ENCODE measurements around the gene RBM10. TPM values are rescaled to one million over a fixed set of nuclear protein-coding genes. Genes with fewer than 3 reads are reported as not detected.
A peak's percentile ranks its signal among the peaks of the same experiment; 100 is the strongest.

RBM10 gene
- total RNA-seq, 1 experiment from 2014 or later: 41.0 TPM

DNA sequence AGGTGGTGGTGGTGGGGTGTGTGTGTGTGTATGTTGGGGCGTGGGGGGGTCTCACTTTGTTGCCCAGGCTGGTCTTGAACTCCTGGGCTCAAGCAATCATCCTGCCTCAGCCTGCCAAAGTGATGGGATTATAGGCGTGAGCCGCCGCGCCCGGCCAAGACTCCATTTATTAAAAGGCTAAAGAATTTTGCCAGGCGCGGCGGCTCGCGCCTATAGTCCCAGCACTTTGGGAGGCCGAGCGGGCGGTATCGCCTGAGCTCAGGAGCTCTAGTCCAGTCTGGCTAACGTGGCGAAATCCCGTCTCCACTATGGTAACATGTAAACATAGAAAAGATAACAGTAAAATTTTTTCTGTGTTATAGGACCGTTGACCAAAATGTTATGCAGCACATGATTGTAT lies 44.9 kb downstream of the RBM10 start:
- ChIA-PET POLR2A (interaction anchor here (0.9 to 1.3 kb wide), 2 partner anchors 28 to 45 kb away, joined by 5 to 8 read pairs; partner anchors contain the start of genes NDUFB11 and RBM10), CTCF (no interaction called here)
- no peak for DNase-seq
- Histone ChIP-seq H3K9me3 (no peaks in the 10 kb centered on the region), H3K36me3 (ENCODE audit: control insufficient read depth, insufficient read depth, low read length) (no peaks in the 10 kb centered on the region; the same call in 1 of the 2 replicates), H3K4me1 (0 out of 2 replicates have a peak, but pooled peaks cover 3% of the 10 kb centered on the region), H3K27me3 (replicated peaks; ENCODE audit: control insufficient read depth, insufficient read depth, low read length) (no peaks in the 10 kb centered on the region), H3K4me3 (ENCODE audit: low read depth, low read length) (no peak overlapping the region)
- H3K27me3 Mint-ChIP-seq (ENCODE audit: insufficient read depth, unreplicated experiment): no peaks in the 10 kb centered on the region
- H3K4me3 Mint-ChIP-seq (ENCODE audit: unreplicated experiment): no peak overlapping the region
- no peak overlapping the region for H3K27ac Mint-ChIP-seq (ENCODE audit: unreplicated experiment)
- H3K36me3 Mint-ChIP-seq (ENCODE audit: insufficient read depth, unreplicated experiment): peaks cover 39% of the 10 kb centered on the region
- TF ChIP-seq, protein P1, sequence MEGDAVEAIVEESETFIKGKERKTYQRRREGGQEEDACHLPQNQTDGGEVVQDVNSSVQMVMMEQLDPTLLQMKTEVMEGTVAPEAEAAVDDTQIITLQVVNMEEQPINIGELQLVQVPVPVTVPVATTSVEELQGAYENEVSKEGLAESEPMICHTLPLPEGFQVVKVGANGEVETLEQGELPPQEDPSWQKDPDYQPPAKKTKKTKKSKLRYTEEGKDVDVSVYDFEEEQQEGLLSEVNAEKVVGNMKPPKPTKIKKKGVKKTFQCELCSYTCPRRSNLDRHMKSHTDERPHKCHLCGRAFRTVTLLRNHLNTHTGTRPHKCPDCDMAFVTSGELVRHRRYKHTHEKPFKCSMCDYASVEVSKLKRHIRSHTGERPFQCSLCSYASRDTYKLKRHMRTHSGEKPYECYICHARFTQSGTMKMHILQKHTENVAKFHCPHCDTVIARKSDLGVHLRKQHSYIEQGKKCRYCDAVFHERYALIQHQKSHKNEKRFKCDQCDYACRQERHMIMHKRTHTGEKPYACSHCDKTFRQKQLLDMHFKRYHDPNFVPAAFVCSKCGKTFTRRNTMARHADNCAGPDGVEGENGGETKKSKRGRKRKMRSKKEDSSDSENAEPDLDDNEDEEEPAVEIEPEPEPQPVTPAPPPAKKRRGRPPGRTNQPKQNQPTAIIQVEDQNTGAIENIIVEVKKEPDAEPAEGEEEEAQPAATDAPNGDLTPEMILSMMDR (IDR thresholded peaks at IDR 0.05; ENCODE audit: insufficient read depth in 1 of 2, low read depth in 1 of 2, low read length in 1 of 2, severe bottlenecking in 1 of 2, unreplicated experiment in 1 of 2): no peak
- intact Hi-C loops (cut with micrococcal nuclease; ENCODE audit: unreplicated experiment): loop anchor here (5.0 to 10.0 kb wide), 2 partner anchors 292 to 455 kb away; partner anchors contain the start of gene ZNF41
- H3K9me3 Mint-ChIP-seq (ENCODE audit: unreplicated experiment): no peaks in the 10 kb centered on the region
- H3K4me1 Mint-ChIP-seq (ENCODE audit: low read depth, unreplicated experiment): no peaks in the 10 kb centered on the region
- no TSS peak for BruUV-seq (replicated peaks)

DNA sequence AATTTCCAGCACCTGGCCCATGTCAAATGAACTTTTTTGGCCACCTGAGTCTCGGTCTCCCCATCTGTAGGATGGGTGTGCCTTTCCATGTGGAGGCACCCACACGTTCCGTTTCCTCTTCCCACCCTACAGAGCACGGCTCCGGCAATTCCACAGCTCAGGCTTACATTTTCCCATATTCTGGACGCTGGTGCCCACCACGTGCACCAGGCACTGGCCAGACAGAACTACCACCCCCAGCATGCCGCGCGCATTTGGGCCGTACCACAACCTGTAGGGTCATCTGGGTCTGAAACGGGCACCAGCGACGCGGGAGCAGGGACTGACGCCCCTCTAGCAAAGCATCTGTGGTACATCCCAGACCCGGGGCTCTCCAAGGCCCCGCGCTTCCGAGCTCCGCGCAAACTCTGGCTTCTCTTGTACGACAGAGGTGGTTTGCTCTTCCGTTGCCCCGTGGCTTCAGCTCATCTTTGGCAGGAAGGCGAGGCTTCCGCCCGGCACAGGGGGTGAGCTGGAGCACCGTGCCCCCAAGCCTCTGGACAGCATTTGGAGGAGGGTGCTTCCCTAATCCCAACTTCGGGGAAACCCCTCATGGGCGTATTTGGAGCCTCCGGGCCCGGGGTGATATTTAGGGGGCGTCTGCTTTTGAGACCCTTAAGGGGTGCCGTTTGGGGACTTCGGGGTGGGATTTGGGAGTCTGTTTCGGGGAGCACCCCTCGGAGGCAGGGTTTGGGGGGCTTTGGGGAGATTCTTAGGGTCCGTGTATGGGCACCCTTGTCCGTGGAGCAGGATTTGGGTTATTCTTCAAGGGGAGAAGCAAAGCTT lies 45.6 kb downstream of the RBM10 start:
- CTCF ChIA-PET: interaction anchor here (0.9 to 1.6 kb wide), 3 partner anchors 27 to 333 kb away, joined by 3 to 7 read pairs (median 5); no protein-coding TSS in a partner anchor
- intact Hi-C loops (cut with micrococcal nuclease; ENCODE audit: unreplicated experiment): loop anchor here (5.0 to 10.0 kb wide), 2 partner anchors 292 to 454 kb away; partner anchors contain the start of gene ZNF41

DNA sequence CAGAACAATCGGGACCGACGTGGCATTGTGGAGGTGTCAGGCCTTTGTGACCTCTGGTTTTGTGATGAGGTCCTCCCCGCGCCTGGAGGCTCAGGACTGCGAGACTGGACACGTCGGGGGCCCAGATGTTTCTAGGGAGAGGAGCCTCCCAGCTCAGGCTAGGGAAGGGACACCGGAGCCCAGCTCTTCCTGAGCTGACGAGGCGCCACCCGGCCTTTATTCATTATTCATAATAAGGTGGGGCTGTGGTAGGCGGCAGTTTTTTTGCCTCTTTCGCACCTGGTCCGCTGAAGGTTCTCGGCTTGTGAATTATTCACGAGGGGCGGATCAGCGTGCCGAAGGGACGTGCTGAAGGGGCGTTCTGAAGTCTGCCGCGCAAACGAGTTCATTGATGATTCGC lies 46.3 kb downstream of the RBM10 start:
- Mint-ChIP-seq H3K27me3 (ENCODE audit: insufficient read depth, unreplicated experiment) (no peaks in the 10 kb centered on the region), H3K36me3 (ENCODE audit: insufficient read depth, unreplicated experiment) (peaks cover 38% of the 10 kb centered on the region), H3K4me1 (ENCODE audit: low read depth, unreplicated experiment) (peaks cover 8% of the 10 kb centered on the region), H3K9me3 (ENCODE audit: unreplicated experiment) (no peaks in the 10 kb centered on the region), H3K4me3 (ENCODE audit: unreplicated experiment) (peak overlapping the region; percentile 88), H3K27ac (ENCODE audit: unreplicated experiment) (peak overlapping the region; percentile 92)
- no TSS peak for BruUV-seq (replicated peaks)
- Histone ChIP-seq H3K4me1 (0 out of 2 replicates have a peak, but pooled peaks cover 3% of the 10 kb centered on the region), H3K27me3 (replicated peaks; ENCODE audit: control insufficient read depth, insufficient read depth, low read length) (no peaks in the 10 kb centered on the region), H3K36me3 (ENCODE audit: control insufficient read depth, insufficient read depth, low read length) (no peaks in the 10 kb centered on the region), H3K4me3 (ENCODE audit: low read depth, low read length) (peak overlapping the region; percentile 68), H3K9me3 (no peaks in the 10 kb centered on the region)
- TF ChIP-seq, protein P1 (IDR thresholded peaks at IDR 0.05; ENCODE audit: insufficient read depth in 1 of 2, low read depth in 1 of 2, low read length in 1 of 2, severe bottlenecking in 1 of 2, unreplicated experiment in 1 of 2): no peak
- CTCF ChIA-PET: interaction anchor here (0.9 to 1.6 kb wide), 3 partner anchors 26 to 332 kb away, joined by 3 to 7 read pairs (median 5); no protein-coding TSS in a partner anchor
- POLR2A ChIA-PET: interaction anchor here (1.0 kb wide), 1 partner anchor 42 kb away, joined by 3 read pairs; no protein-coding TSS in a partner anchor
- intact Hi-C loops (cut with micrococcal nuclease; ENCODE audit: unreplicated experiment): loop anchor here (5.0 to 10.0 kb wide), 2 partner anchors 291 to 453 kb away; partner anchors contain the start of gene ZNF41
- DNase-seq: peak; percentile 27 to 45

More for the DNA sequence above, 45.6 kb downstream of the RBM10 start:
- POLR2A ChIA-PET: interaction anchor here (0.9 to 1.3 kb wide), 3 partner anchors 27 to 46 kb away, joined by 3 to 8 read pairs (median 5); partner anchors contain the start of genes NDUFB11 and RBM10
- Histone ChIP-seq H3K4me3 (ENCODE audit: low read depth, low read length) (peak overlapping the region; percentile 68), H3K36me3 (ENCODE audit: control insufficient read depth, insufficient read depth, low read length) (no peaks in the 10 kb centered on the region), H3K4me1 (0 out of 2 replicates have a peak, but pooled peaks cover 3% of the 10 kb centered on the region), H3K27me3 (replicated peaks; ENCODE audit: control insufficient read depth, insufficient read depth, low read length) (no peaks in the 10 kb centered on the region), H3K9me3 (no peaks in the 10 kb centered on the region)
- Mint-ChIP-seq H3K36me3 (ENCODE audit: insufficient read depth, unreplicated experiment) (peaks cover 37% of the 10 kb centered on the region), H3K4me1 (ENCODE audit: low read depth, unreplicated experiment) (peaks cover 2% of the 10 kb centered on the region), H3K4me3 (ENCODE audit: unreplicated experiment) (peak overlapping the region; percentile 88), H3K9me3 (ENCODE audit: unreplicated experiment) (no peaks in the 10 kb centered on the region), H3K27ac (ENCODE audit: unreplicated experiment) (peak overlapping the region; percentile 92), H3K27me3 (ENCODE audit: insufficient read depth, unreplicated experiment) (no peaks in the 10 kb centered on the region)
- TF ChIP-seq, protein P1 (IDR thresholded peaks at IDR 0.05; ENCODE audit: insufficient read depth in 1 of 2, low read depth in 1 of 2, low read length in 1 of 2, severe bottlenecking in 1 of 2, unreplicated experiment in 1 of 2): no peak
- no TSS peak for BruUV-seq (replicated peaks)
- DNase-seq: peak; percentile 90 to 95
